Activated CD4-positive, alpha-beta T cell treated with anti-CD3 and anti-CD28 coated beads, Interleukin-2, Interleukin-6, amounts not matched to agents 100 ng/mL and 50 ng/mL, durations not matched to agents 16 hours and 8 hours (primary cell): ENCODE measurements around the gene LRP2.

Experiments
- DNase-seq: peaks from one replicate; pipeline ENCODE4 v3.0.0-alpha.2; 2020

The LRP2 gene

DNA sequence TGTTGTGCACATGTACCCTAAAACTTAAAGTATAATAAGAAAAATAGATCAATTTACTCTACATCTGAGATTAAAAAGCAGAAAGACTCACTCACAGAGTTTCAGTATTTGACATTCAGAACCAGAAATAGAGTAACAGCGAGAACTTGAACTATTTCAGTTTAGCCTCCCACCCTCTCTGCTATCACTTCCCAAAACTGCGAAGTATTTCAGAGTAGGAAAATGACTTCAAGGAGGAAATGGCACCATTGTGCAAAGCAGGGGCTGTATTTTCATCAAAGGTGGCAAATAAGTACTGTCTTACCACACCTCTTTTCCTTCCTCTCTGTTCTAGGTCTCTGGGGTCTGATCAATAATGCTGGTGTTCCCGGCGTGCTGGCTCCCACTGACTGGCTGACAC is 279.3 kb downstream of the LRP2 start:
- DNase-seq, result no peak

DNA sequence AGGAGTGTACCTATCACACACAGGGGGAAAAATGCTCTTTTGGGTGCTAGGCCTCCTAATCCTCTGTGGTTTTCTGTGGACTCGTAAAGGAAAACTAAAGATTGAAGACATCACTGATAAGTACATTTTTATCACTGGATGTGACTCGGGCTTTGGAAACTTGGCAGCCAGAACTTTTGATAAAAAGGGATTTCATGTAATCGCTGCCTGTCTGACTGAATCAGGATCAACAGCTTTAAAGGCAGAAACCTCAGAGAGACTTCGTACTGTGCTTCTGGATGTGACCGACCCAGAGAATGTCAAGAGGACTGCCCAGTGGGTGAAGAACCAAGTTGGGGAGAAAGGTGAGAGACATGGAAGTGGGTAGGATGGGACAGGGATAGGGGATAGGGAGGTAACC is 280.8 kb downstream of the LRP2 start:
- DNase-seq, result no peak

DNA sequence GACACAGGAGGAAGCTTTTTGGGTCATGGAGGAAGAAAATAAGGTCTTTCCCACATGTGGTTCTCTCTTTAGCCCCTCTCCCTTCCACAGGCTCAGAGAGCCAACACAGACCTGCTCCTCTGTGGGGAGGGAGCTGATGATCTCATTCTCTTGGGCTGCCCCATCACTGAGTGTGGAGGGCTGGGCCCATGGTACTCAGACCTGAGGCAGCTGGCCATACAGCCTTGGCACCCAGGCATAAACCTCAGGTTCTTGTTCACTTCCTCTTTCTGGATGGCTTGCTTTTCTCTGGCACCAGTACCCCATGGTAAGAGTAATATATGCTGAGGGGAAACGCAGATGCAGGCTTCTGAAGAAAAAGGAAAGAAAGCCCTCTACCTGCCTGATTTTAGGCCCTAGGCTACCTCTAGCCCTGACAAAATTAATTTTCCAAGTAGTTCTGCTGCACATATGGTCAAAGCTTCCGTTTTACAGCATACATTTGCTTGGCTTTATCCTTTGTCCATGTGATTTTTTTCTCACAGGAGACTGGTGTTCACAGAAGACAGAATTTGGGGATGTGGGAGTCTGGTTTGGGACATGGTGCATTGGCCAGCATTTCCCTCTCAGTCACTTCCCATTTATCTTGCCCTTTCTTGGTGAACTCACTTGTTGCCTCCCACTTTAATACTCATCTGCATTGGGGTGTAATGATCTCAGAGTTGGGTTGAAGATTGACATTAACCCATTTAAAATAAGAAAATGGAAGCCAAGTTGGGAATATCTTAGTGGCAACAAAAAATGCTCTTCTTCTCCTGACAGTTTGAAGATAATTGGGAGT is 281.9 kb downstream of the LRP2 start:
- no peak for DNase-seq

DNA sequence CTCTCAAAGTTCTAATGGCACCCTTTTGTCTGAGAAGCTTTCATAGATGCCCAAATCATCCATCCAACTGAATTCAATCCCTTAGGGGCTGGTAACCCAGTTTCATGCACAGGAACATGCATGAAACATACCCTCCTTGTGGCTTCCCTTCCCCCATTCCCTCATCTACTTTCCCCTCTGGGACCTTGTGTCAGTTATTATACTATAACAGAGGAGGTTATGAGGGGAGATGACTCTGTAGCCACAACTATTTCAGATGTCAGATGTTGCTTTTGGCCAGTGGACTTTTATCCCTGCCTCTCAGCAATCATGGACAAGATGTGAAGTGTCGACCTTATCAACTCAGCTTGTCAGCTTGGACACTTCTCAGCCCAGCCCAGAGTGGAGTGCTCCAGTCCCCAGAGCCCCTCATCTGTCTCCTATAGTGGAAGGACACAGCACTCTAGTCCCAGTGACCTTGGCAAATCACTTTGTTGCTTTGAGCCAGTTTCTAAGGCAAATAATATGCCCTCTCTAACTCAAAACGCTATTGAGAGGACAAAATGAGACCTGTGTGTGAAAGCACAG is 284.6 kb downstream of the LRP2 start:
- DNase-seq, result no peak
